DMS79 treated with DMSO at 0.1 percent for 48 hours (cell line): ENCODE data around the gene DGAT2.

Experiments used
- DNase-seq: peaks from one replicate; lab custom pipeline; 2025; lab: John Stamatoyannopoulos, UW

The DGAT2 gene

DNA sequence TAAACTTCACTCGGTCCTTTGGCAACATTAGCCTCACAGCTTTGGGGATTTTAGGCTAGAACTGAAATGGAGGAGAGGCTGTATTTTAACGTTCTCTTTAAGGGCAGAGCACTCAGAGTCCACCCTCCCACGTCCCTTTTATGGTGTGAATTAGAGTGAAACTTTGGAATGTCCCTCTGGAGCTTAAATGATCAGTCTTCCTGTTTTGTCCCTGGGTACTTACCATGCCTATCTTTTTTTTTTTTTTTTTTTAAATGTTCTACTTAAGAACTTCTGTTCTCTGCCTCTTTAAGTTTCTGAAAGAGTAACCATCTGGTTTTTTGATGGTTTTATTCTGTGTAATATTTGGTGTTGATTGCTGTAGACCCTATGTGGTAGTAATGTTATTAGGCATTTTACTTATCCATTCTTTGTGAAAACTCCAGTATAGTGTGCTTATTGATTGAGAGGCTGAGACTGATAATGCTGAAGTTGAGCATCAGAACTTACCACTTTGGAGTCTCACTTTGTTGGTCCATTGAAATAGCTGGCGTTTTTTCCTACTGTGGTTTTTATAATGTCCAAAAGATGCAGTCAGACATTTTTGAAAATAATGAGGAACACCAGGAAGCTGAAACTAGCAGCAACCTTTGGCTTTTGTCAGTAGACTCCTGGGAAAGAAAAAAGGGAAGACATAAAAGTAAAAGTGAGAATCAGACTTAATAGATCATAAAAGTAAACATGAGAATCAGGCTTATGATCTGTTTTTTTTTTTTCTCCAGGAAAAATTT lies 58.1 kb downstream of the DGAT2 start:
- DNase-seq, result no peak

DNA sequence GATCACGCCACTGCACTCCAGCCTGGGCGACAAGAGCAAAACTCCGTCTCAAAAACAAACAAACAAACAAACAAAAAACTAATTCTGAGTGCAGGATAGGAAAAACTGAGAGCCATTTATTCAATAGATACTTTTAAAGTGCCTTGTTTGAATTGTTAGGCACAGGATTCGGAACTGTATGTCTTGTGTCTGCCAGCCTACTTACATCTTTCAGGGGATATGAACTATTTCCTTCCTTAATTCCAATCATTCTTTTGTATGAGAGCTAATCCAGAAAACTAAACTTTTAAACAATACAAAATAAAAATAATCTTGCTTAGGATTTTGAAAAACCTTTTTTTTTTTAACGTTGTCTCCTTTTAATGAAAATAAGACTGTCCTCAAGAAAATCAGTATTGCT lies 59.0 kb downstream of the DGAT2 start:
- no peak for DNase-seq

DNA sequence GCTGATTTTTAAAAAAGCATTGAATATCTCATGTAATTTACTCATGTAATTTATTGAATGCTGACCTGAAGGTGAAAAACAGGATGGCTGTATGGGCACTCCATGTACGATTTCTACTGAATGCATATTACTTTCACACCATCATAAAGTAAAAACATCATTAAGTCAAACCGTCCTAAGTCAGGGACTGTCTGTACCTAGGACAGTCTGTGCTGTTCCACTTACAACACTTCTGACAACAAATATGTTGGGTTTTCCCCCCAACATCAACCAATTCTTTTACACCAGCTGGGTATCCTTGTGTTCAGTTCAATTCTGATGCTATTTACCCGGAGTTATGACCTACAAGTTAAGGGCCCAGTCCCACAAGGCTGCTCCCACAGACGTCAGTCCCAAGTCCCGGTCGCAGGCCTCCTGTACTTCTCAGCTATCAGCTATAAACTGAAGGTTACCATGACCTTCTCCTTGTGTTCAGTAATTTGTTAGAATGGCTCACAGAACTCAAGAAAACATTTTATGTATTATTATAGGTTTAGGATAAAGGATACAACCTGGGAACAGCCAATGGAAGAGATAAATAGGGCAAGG lies 63.4 kb downstream of the DGAT2 start:
- no peak for DNase-seq

DNA sequence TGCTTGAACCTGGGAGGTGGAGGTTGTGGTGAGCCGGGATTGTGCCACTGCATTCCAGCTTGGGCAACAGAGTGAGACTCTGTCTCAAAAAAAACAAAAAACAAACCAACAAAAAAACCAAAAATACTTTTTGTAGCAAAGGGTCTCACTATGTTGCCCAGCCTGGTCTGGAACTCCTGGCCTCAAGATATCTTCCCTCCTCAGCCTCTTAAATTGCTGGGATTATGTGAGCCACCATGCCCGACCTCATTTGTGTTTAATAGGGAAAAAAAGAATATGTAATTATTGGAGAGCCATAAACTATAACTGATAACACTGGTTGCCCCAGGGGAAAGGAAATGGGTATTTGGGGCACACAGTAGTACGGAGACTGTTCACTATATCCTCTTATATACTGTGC lies 66.2 kb downstream of the DGAT2 start:
- DNase-seq, result no peak

DNA sequence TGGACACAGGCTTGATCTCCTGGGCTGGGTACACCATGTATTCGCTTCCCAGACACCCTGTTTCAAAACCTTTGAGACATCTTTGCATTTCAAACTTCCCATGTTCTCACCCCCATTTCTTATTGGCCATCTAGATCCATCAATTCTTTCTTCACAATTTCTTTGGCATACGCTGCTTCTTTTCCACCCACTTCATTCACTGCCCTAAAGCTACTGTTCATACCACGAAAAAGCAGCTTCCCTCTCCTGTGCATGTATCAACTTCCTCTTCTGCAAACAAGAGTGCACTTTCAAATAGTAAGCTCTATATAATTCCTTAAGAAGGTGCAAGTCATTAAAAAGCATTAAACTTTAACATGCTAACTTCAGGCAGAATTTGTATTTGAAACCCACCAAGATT lies 67.8 kb downstream of the DGAT2 start:
- DNase-seq, result no peak

DNA sequence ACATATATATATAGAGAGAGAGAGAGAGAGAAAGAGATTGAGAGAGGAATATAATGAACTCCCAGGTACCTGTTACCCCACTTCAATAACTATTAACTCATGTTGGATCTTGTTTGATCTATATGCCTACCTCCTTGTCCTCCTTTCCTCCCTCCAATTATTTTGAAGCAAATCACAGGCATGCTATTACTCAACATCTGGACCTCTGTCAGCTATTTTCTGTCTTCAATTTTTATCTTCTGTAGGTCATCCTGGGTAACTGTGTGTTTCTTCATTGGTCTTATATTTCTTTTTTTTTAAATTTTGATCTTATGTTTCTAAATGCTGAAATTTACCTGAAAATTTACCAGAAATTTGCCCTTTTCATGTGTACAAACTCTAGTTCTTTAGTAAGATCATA lies 71.3 kb downstream of the DGAT2 start:
- DNase-seq, result no peak

DNA sequence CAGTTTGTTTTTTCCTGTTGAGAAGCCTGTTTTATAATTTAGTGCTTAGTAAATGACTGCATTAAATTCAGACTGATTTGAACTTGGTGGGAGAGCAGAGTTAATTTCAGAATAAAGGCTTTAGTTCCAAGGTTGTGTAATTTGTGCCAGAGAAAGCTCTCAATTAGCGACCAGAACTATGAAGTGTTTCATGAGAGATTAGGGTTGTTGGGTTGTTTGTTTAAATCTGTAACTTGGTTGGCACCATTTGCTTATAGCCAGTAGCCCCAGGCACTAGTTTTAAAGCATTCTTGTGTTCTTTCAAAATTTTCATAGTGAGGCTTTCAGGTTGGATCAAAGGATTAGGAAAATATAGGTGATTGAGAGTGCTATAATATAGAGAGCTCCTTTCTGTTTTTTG lies 71.9 kb downstream of the DGAT2 start:
- DNase-seq, result no peak

DNA sequence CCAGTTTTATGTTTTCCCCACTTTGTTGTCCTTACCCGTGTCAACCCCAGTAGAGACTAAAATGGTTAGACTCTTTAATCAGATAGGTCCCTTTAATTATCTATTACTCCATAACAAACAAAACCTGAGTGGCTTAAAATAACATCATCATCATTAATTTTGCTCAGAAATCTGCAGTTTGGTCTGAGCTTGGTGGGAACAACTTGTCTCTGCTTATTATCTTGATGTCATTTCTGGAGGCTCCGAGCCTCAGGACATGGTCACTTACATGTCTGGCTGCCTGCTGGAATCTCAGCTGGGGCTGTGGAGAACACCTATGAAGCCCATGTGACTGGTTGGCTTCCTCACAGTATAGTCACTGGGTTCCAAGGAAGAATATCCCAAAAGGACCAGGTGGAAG lies 73.2 kb downstream of the DGAT2 start:
- no peak for DNase-seq

DNA sequence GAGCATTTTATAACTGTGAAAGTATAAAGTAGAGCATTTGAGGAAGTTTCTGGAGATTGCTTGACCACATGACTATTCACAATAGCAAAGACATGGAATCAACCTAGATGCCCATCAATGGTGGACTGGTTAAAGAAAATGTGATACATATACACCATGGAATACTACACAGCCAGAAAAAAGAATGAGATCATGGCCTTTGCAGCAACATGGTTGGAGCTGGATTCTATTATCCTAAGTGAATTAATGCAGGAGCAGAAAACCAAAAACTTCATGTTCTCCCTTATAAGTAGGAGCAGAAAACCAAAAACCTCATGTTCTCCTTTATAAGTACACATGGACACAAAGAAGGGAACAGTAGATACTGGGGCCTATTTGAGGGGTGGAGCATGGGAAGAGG lies 76.7 kb downstream of the DGAT2 start:
- no peak for DNase-seq

DNA sequence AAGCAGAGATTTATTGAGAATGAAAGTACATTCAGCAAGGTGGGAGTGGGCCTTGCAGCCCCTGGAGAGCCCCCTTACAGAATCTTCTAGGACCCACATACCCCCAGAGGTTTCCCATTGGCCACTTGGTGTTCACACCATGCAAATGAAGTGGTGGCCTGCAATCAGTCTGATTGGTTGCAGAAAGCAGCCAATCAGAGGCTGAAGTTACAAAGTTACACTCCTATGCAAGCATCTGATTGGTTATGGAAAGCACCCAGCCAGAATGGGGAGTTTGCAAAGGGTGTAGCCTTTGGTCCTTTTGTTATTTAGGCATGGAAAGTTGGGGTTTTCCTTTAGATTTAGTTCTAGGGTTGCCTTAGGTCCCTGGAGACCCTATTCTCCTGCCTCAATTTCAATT lies 81.3 kb downstream of the DGAT2 start:
- no peak for DNase-seq

DNA sequence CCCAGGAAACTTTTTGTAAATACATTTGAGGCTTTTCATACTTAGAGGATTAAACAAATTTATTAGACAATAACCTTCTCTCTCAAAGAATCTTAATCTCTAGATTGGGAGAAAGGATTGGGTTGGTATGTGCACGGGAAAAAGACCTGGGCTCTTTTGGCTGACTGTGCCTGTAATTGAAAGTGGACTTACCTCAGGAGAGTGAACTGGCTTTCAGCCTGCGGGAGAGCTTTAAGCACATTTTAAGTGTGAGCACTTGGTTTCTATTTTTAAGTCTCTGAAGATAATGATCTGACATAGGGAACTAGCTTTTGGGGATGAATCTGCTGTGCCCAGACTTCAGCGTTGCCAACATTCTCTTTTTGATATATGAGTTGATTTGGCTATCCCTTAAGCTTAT lies 82.2 kb downstream of the DGAT2 start:
- peak; percentile 24 for DNase-seq
